CD14-positive monocyte (primary cell): ENCODE data around the gene PLA2G12A. TPM values are rescaled to one million over a fixed set of nuclear protein-coding genes. Genes with fewer than 3 reads are reported as not detected.

Experiments used
- DNase-seq, 3 donors: peaks; one replicate each; pipeline ENCODE4 v3.0.0-alpha.2; 2011 to 2022
- H2AFZ ChIP-seq: 2 replicates; pipeline ENCODE4 v1.6.0; 2012; ENCODE audit warnings: mild to moderate bottlenecking, low read depth, low read length, inconsistent platforms; ENCODE audit not compliant: insufficient read depth, poor library complexity, severe bottlenecking
- H3K27ac ChIP-seq, 2 donors: 1 replicate in 1 of 2; 2 replicates in 1 of 2; pipeline ENCODE4 v1.5.1; 2012 to 2013; ENCODE audit warnings: low read length in 2 of 2, control low read depth in 1 of 2, inconsistent platforms in 1 of 2, low read depth in 1 of 2, mild to moderate bottlenecking in 1 of 2
- H3K27me3 ChIP-seq, 2 donors: one replicate each; pipeline versions ENCODE4 v1.6.0 to v1.6.1; 2011 to 2013; ENCODE audit warnings: low read length in 2 of 2; ENCODE audit not compliant: control insufficient read depth in 2 of 2, insufficient read depth in 2 of 2
- H3K36me3 ChIP-seq, 2 donors: replicated peaks in 1 of 2; 1 replicate in 1 of 2; 2 replicates in 1 of 2; pipeline versions ENCODE4 v1.5.1 to v1.6.1; 2012 to 2013; ENCODE audit warnings: low read length in 2 of 2, control low read depth in 1 of 2, inconsistent platforms in 1 of 2, mild to moderate bottlenecking in 1 of 2; ENCODE audit not compliant: insufficient read depth in 2 of 2, control insufficient read depth in 1 of 2
- H3K4me1 ChIP-seq, 2 donors: 1 replicate in 1 of 2; 2 replicates in 1 of 2; pipeline versions ENCODE4 v1.5.1 to v1.6.1; 2012 to 2013; ENCODE audit warnings: low read length in 2 of 2, control low read depth in 1 of 2, inconsistent platforms in 1 of 2, mild to moderate bottlenecking in 1 of 2, moderate library complexity in 1 of 2; ENCODE audit not compliant: insufficient read depth in 2 of 2, control insufficient read depth in 1 of 2
- H3K4me2 ChIP-seq: replicated peaks from 2 replicates; pipeline ENCODE3; 2012; ENCODE audit warnings: low read length, moderate library complexity, mild to moderate bottlenecking; ENCODE audit not compliant: poor library complexity, severe bottlenecking; ENCODE audit errors: extremely low read depth
- H3K4me3 ChIP-seq, 3 experiments: fragments of 200-600 bp in 1 of 3; sonication (generic) in 1 of 3; replicated peaks in 1 of 3; 1 replicate in 2 of 3; 2 replicates in 1 of 3; pipeline ENCODE4 v1.5.1; 2011 to 2013; ENCODE audit warnings: low read length in 3 of 3, mild to moderate bottlenecking in 3 of 3, control low read depth in 2 of 3, low read depth in 2 of 3, inconsistent platforms in 1 of 3, moderate library complexity in 1 of 3
- H3K79me2 ChIP-seq: 2 replicates; pipeline ENCODE4 v1.6.0; 2012; ENCODE audit warnings: mild to moderate bottlenecking, control low read depth, inconsistent platforms, low read length, moderate library complexity; ENCODE audit not compliant: insufficient read depth
- H3K9ac ChIP-seq: 2 replicates; pipeline ENCODE4 v1.6.0; 2017; ENCODE audit warnings: low read length, mild to moderate bottlenecking; ENCODE audit not compliant: insufficient read depth, poor library complexity, severe bottlenecking
- H3K9me3 ChIP-seq, 2 donors: replicated peaks in 1 of 2; 1 replicate in 1 of 2; 2 replicates in 1 of 2; pipeline versions ENCODE4 v1.5.1 to v1.6.1; 2012 to 2013; ENCODE audit warnings: low read length in 2 of 2, control low read depth in 1 of 2; ENCODE audit not compliant: control insufficient read depth in 1 of 2, insufficient read depth in 1 of 2
- H4K20me1 ChIP-seq: 2 replicates; pipeline ENCODE4 v1.6.0; 2012; ENCODE audit warnings: mild to moderate bottlenecking, low read length, control low read depth, moderate library complexity; ENCODE audit not compliant: insufficient read depth
- H3K27ac Mint-ChIP-seq, 7 donors: one replicate each; pipeline ENCODE4 v1.8.0; 2020; ENCODE audit warnings: mild to moderate bottlenecking in 7 of 7, mixed read lengths in 7 of 7, moderate library complexity in 6 of 7, inconsistent platforms in 2 of 7
- H3K27me3 Mint-ChIP-seq, 3 donors: one replicate each; pipeline ENCODE4 v1.8.0; 2021 to 2022; ENCODE audit warnings: low read depth in 3 of 3, mild to moderate bottlenecking in 3 of 3, mixed read lengths in 3 of 3, moderate library complexity in 3 of 3, inconsistent platforms in 1 of 3
- H3K36me3 Mint-ChIP-seq, 2 donors: one replicate each; pipeline ENCODE4 v1.8.0; 2020; ENCODE audit warnings: mixed read lengths in 2 of 2, inconsistent platforms in 1 of 2, mild to moderate bottlenecking in 1 of 2
- H3K4me1 Mint-ChIP-seq: one replicate; pipeline ENCODE4 v1.8.0; 2020; ENCODE audit warnings: mild to moderate bottlenecking, mixed read lengths
- H3K4me3 Mint-ChIP-seq, 2 donors: one replicate each; pipeline ENCODE4 v1.8.0; 2020; ENCODE audit warnings: mild to moderate bottlenecking in 2 of 2, mixed read lengths in 2 of 2, moderate library complexity in 1 of 2
- H3K9me3 Mint-ChIP-seq, 7 donors: one replicate each; pipeline ENCODE4 v1.8.0; 2020 to 2022; ENCODE audit warnings: mixed read lengths in 7 of 7, mild to moderate bottlenecking in 6 of 7, moderate library complexity in 6 of 7, inconsistent platforms in 2 of 7
- CTCF ChIP-seq: fragments of 200-600 bp; IDR thresholded peaks from one replicate; pipeline ENCODE4 v1.8.0; 2022; ENCODE audit warnings: antibody characterized with exemption, mild to moderate bottlenecking
- WGBS: methylation state at CpG from one replicate; pipeline ENCODE4 v1.1.5; 2013; ENCODE audit warnings: missing lambda C conversion rate; ENCODE audit not compliant: insufficient coverage; 5-methylcytosine and 5-hydroxymethylcytosine counted together
- intact Hi-C, 2 donors: fragments of 100-400 bp; cut with micrococcal nuclease; formaldehyde crosslinking; loops; one replicate each; pipeline versions ENCODE4 v1.15.0 to v1.15.1; 2023
- polyA plus RNA-seq, 3 donors: library from polyadenylated mRNA; depleted of rRNA in 1 of 3; unstranded in 2 of 3; stranded (reverse) in 1 of 3; fragments of 300-500 nt in 2 of 3; fragments of >200 nt in 1 of 3; fragmentation: Illumina TruSeq in 2 of 3; gene quantifications; 1 replicate in 2 of 3; 2 replicates in 1 of 3; pipeline ENCODE4 v1.2.3, GENCODE V29; 2012 to 2021

PLA2G12A gene
- polyA plus RNA-seq, 3 donors: 1.8 to 16.2 (median 15.1) TPM

- H3K9me3 ChIP-seq: no peaks in the 10 kb centered on the region
- no peaks in the 10 kb centered on the region for H3K79me2 ChIP-seq
- no peaks in the 10 kb centered on the region for H3K36me3 ChIP-seq
- H3K9ac ChIP-seq: no peak overlapping the region
- peaks cover 0 to 4% of the 10 kb centered on the region in 2 donors for H3K4me1 ChIP-seq
- H3K9me3 Mint-ChIP-seq: peaks cover 0 to 2% (median 0%) of the 10 kb centered on the region in 7 donors
- H3K36me3 Mint-ChIP-seq: no peaks in the 10 kb centered on the region
- H3K27me3 Mint-ChIP-seq: no peaks in the 10 kb centered on the region
- no peak overlapping the region for H3K4me2 ChIP-seq
- H3K27me3 ChIP-seq: no peaks in the 10 kb centered on the region
- peaks cover 9% of the 10 kb centered on the region for H3K4me1 Mint-ChIP-seq
- no peak overlapping the region for H3K4me3 ChIP-seq
- intact Hi-C loops: no loop called here
- H3K27ac Mint-ChIP-seq: no peak overlapping the region
- no peak overlapping the region for H3K27ac ChIP-seq
- H2AFZ ChIP-seq: no peak overlapping the region
- H3K4me3 Mint-ChIP-seq: no peak overlapping the region
- DNase-seq: no peak
- no peak for TF ChIP-seq CTCF
- H4K20me1 ChIP-seq: no peaks in the 10 kb centered on the region
- no CpG with 5 or more reads among the region's 3 CpGs for WGBS
Measured at GRCh38 chr4:109755656-109756055, 25.8 kb upstream of the PLA2G12A start.

- Histone ChIP-seq H3K27me3 (no peaks in the 10 kb centered on the region), H3K79me2 (no peaks in the 10 kb centered on the region), H2AFZ (no peak overlapping the region), H3K4me3 (no peak overlapping the region), H3K4me2 (no peak overlapping the region), H3K36me3 (no peaks in the 10 kb centered on the region), H3K4me1 (peaks cover 0 to 4% of the 10 kb centered on the region in 2 donors), H3K27ac (no peak overlapping the region), H3K9me3 (no peaks in the 10 kb centered on the region), H4K20me1 (no peaks in the 10 kb centered on the region), H3K9ac (no peak overlapping the region)
- TF ChIP-seq CTCF: no peak
- Mint-ChIP-seq H3K27me3 (no peaks in the 10 kb centered on the region), H3K4me3 (no peak overlapping the region), H3K9me3 (peaks cover 0 to 2% (median 0%) of the 10 kb centered on the region in 7 donors), H3K36me3 (no peaks in the 10 kb centered on the region), H3K4me1 (peaks cover 9% of the 10 kb centered on the region), H3K27ac (no peak overlapping the region)
- no peak for DNase-seq
- 100% methylated on average over 2 of the region's 7 CpGs for WGBS
- intact Hi-C loops: no loop called here
Measured at GRCh38 chr4:109754093-109754857, 24.4 kb upstream of the PLA2G12A start.
